ENCODE measurements around the gene CREB3L1. TPM values are rescaled to one million over a fixed set of nuclear protein-coding genes. Genes with fewer than 3 reads are reported as not detected.

The CREB3L1 gene
- total RNA-seq, 6 experiments from 2014 or later = 0.07 to 0.37 (median 0.24) TPM

DNA sequence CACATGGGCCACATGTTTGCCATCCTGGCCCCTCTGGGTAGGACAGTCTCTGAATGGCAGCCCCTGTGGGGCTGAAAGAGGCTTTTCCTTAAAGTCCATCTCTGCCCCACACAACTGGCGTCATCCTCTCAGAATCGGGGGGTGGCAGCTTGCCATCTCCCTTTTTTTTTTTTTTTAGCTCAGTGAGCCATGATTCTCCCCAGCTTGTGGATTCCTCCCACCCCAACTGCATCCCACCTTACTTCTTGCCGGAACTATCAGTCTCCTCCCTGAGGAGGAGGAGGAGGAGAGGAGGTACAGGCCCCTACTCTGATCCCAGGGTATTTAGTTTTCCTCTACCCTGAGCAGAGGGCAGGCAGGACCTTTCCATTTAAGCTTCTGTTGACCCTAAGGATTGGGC lies 73.2 kb downstream of the CREB3L1 start:
- ATAC-seq = no peak
- Histone ChIP-seq H3K4me3 (no peak overlapping the region), H3K27me3 (no peaks in the 10 kb centered on the region), H3K27ac (no peak overlapping the region), H3K9me3 (no peaks in the 10 kb centered on the region), H3K4me1 (peaks cover 0 to 14% (median 5%) of the 10 kb centered on the region in 4 donors), H3K36me3 (no peaks in the 10 kb centered on the region)
- 30% methylated on average over 2 of the region's 3 CpGs for WGBS (ENCODE audit: insufficient coverage, low coverage, low lambda C conversion rate, missing lambda C conversion rate)
- TF ChIP-seq POLR2A (IDR thresholded peaks at IDR 0.05) (no peak), CTCF (IDR thresholded peaks at IDR 0.05) (no peak)
- intact Hi-C loops (cut with DNase I) = no loop called here
- no peak for DNase-seq

DNA sequence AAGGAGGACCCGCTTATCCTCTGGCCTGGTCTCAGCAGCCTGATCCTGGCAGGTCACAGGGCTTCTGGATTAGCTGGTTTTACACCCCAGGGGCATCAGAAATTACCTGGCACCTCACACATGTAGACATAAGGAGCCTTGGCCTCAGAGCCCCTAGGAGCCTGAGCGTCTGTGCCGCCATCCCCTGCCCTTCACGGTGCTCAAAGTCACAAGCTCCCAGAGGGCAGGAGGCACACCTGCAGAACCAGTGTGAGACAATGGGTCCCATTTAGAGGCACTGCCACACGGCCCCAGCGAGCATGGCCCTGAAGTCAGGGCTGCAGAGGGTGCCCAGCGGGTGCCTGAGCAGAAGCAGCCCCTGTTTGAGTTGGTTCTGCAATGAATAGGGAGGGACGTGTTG lies 73.7 kb downstream of the CREB3L1 start:
- ATAC-seq (no peak), DNase-seq (no peak)
- no peak overlapping the region for H3K27ac ChIP-seq
- TF ChIP-seq CTCF (IDR thresholded peaks at IDR 0.05) = no peak
- no peak for TF ChIP-seq POLR2A (IDR thresholded peaks at IDR 0.05)
- H3K4me3 ChIP-seq = no peak overlapping the region
- H3K27me3 ChIP-seq = no peaks in the 10 kb centered on the region
- H3K4me1 ChIP-seq = peaks cover 0 to 14% (median 5%) of the 10 kb centered on the region in 4 donors
- H3K9me3 ChIP-seq = no peaks in the 10 kb centered on the region
- H3K36me3 ChIP-seq = no peaks in the 10 kb centered on the region
- WGBS (ENCODE audit: insufficient coverage, low coverage, low lambda C conversion rate, missing lambda C conversion rate) = 40% methylated on average over 1 of the region's 8 CpGs
- intact Hi-C loops (cut with DNase I) = no loop called here

- Histone ChIP-seq H3K4me3 (no peak overlapping the region), H3K9me3 (no peaks in the 10 kb centered on the region), H3K36me3 (no peaks in the 10 kb centered on the region), H3K27ac (no peak overlapping the region), H3K27me3 (no peaks in the 10 kb centered on the region), H3K4me1 (peaks cover 0 to 14% (median 5%) of the 10 kb centered on the region in 4 donors)
- ATAC-seq = no peak
- DNase-seq = no peak
- intact Hi-C loops (cut with DNase I) = no loop called here
- TF ChIP-seq POLR2A (IDR thresholded peaks at IDR 0.05) (no peak), CTCF (IDR thresholded peaks at IDR 0.05) (no peak)
- 40% methylated on average over 1 of the region's 5 CpGs for WGBS (ENCODE audit: insufficient coverage, low coverage, low lambda C conversion rate, missing lambda C conversion rate)
These were observed 74.1 kb downstream of the CREB3L1 start for GRCh38 chr11:46351606-46352005.

DNA sequence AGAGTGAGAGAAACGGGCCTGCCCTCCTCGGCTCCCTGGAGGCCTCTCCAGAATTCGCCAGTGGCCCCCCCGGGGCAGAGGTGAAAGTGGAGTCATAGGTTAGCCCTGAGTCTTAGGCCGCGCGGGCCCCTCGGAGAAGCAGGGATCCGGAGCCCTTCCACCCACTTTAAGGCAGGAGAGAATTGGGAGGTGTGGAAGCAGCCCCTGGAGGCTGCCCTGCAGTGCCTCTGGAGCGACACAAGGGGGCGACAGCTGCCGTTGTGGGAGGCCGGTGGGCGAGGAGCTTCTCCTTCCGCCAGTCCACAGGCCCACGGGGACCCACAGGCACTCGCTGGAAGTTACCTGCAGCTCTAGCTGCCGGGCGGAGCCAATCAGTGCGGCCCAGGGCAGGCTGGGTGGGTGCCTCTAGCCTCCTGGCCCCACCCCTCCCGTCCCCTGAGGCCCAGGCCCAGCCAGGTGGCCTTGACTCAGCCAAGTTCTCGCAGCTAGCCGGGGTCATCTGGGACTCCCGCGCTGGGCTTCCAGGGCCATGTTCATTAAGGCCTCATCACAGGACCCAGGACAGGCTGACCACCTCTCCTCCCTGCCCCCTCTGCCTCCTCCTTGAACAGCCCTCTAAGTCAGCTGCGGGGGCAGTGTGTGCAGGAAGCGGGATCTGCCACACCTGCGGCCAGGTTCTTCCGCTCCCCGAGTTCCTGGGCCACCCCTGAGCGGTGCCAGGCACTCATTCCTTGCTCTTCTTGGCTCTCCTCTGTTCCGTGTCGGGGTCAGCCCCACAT lies 74.8 kb downstream of the CREB3L1 start:
- Histone ChIP-seq H3K4me3 (no peak overlapping the region), H3K36me3 (no peaks in the 10 kb centered on the region), H3K4me1 (peaks cover 0 to 14% (median 5%) of the 10 kb centered on the region in 4 donors), H3K9me3 (no peaks in the 10 kb centered on the region), H3K27me3 (no peaks in the 10 kb centered on the region), H3K27ac (no peak overlapping the region)
- ATAC-seq (peak in 3 of 4 donors; percentile 3 to 14 (median 11)), DNase-seq (no peak)
- intact Hi-C loops (cut with DNase I) = no loop called here
- WGBS (ENCODE audit: insufficient coverage, low coverage, low lambda C conversion rate, missing lambda C conversion rate) = 60% methylated on average over 3 of the region's 33 CpGs
- TF ChIP-seq POLR2A (IDR thresholded peaks at IDR 0.05) = no peak
- peak; percentile 50 to 69 (median 54) for TF ChIP-seq CTCF (IDR thresholded peaks at IDR 0.05)

All from right lobe of liver (tissue), 6 donors.